GM19455 (cell line): ENCODE measurements around the gene NCOR1.
"Not testable (repeated sequence)": the region's sequence is repeated elsewhere in the genome, so short reads cannot be mapped to it uniquely, and the experiment has no call there.

ENCODE experiments used
- ATAC-seq: cut with Tn5 transposase; IDR thresholded peaks from one replicate; pipeline ENCODE4 v1.9.1; 2021; ENCODE audit not compliant: unreplicated experiment

The NCOR1 gene

GRCh38 chr17:16152326-16152725 lies 63.0 kb downstream of the NCOR1 start:
- not testable (repeated sequence) for ATAC-seq

- no peak for ATAC-seq
Measured at GRCh38 chr17:16150251-16150856, 65.0 kb downstream of the NCOR1 start.

- no peak for ATAC-seq
Measured at GRCh38 chr17:16148596-16148995, 66.7 kb downstream of the NCOR1 start.

- ATAC-seq, result not testable (repeated sequence)
Measured at GRCh38 chr17:16145319-16145890, 69.9 kb downstream of the NCOR1 start.

- ATAC-seq, result no peak
Measured at GRCh38 chr17:16141685-16142084, 73.6 kb downstream of the NCOR1 start.

- no peak for ATAC-seq
Measured at GRCh38 chr17:16140854-16141253, 74.5 kb downstream of the NCOR1 start.

GRCh38 chr17:16135461-16135860 lies 79.9 kb downstream of the NCOR1 start:
- no peak for ATAC-seq

- ATAC-seq, result no peak
Measured at GRCh38 chr17:16131593-16131992, 83.7 kb downstream of the NCOR1 start.

GRCh38 chr17:16129441-16130205 lies 85.7 kb downstream of the NCOR1 start:
- ATAC-seq, result no peak

- no peak for ATAC-seq
Measured at GRCh38 chr17:16123531-16123930, 91.8 kb downstream of the NCOR1 start.

- ATAC-seq, result no peak
Measured at GRCh38 chr17:16122697-16123434, 92.5 kb downstream of the NCOR1 start.

GRCh38 chr17:16121915-16122314 lies 93.4 kb downstream of the NCOR1 start:
- no peak for ATAC-seq

- no peak for ATAC-seq
Measured at GRCh38 chr17:16120937-16121336, 94.4 kb downstream of the NCOR1 start.

- no peak for ATAC-seq
Measured at GRCh38 chr17:16117149-16117548, 98.2 kb downstream of the NCOR1 start.

- ATAC-seq, result not testable (repeated sequence)
Measured at GRCh38 chr17:16115077-16115698, 100.1 kb downstream of the NCOR1 start.

- no peak for ATAC-seq
Measured at GRCh38 chr17:16108871-16109270, 106.5 kb downstream of the NCOR1 start.

GRCh38 chr17:16108386-16108785 lies 106.9 kb downstream of the NCOR1 start:
- no peak for ATAC-seq

GRCh38 chr17:16107165-16107770 lies 108.1 kb downstream of the NCOR1 start:
- ATAC-seq, result no peak

GRCh38 chr17:16106161-16106891 lies 109.0 kb downstream of the NCOR1 start:
- ATAC-seq, result no peak

GRCh38 chr17:16104189-16104588 lies 111.1 kb downstream of the NCOR1 start:
- ATAC-seq, result no peak
